Cardiac muscle cell (in vitro differentiated cells and primary cell): ENCODE measurements around the gene LMAN1L. TPM values are rescaled to one million over a fixed set of nuclear protein-coding genes. Genes with fewer than 3 reads are reported as not detected.
A peak's percentile ranks its signal among the peaks of the same experiment; 100 is the strongest.

Experiments used
- DNase-seq, 2 donors: peaks; one replicate each; pipeline versions ENCODE4 v3.0.0 to v3.0.0-alpha.2; 2010 to 2017; ENCODE audit warnings: low read depth in 1 of 2, low spot score in 1 of 2
- H3K27ac ChIP-seq: fragments of 200-600 bp; sonication (generic); 2 replicates; pipeline ENCODE4 v1.5.1; 2016
- H3K27me3 ChIP-seq: fragments of 200-600 bp; sonication (generic); 2 replicates; pipeline ENCODE4 v1.6.0; 2016; ENCODE audit warnings: control low read depth
- H3K36me3 ChIP-seq: fragments of 200-600 bp; sonication (generic); 2 replicates; pipeline ENCODE4 v1.5.1; 2016; ENCODE audit warnings: control low read depth
- H3K4me1 ChIP-seq: fragments of 200-600 bp; sonication (generic); 2 replicates; pipeline ENCODE4 v1.8.1; 2017; ENCODE audit warnings: low read depth, mild to moderate bottlenecking, mixed run types
- H3K4me3 ChIP-seq: fragments of 200-600 bp; sonication (generic); 2 replicates; pipeline ENCODE4 v1.5.1; 2016; ENCODE audit warnings: mild to moderate bottlenecking
- H3K9me3 ChIP-seq: fragments of 200-600 bp; sonication (generic); 2 replicates; pipeline ENCODE4 v1.5.1; 2017; ENCODE audit warnings: low read depth, mild to moderate bottlenecking, control low read depth
- polyA plus RNA-seq: library from polyadenylated mRNA; unstranded; fragments of >200 nt; fragmentation: Nextera tagmentation; extraction: Ambion mirVana; gene quantifications from 2 replicates; pipeline ENCODE4 v1.2.1, GENCODE V29; 2016
- total RNA-seq: library from RNA; depleted of rRNA; stranded (reverse); fragments of >200 nt; gene quantifications from 2 replicates; pipeline ENCODE4 v1.2.3, GENCODE V29; 2016
- TF ChIP-seq, protein P1 (sequence below): IDR thresholded peaks from 2 replicates; pipeline ENCODE4 v1.5.1; 2012; ENCODE audit warnings: low read depth, mild to moderate bottlenecking, low read length

The LMAN1L gene
- total and polyA plus RNA-seq, 2 experiments from 2014 or later = not detected

DNA sequence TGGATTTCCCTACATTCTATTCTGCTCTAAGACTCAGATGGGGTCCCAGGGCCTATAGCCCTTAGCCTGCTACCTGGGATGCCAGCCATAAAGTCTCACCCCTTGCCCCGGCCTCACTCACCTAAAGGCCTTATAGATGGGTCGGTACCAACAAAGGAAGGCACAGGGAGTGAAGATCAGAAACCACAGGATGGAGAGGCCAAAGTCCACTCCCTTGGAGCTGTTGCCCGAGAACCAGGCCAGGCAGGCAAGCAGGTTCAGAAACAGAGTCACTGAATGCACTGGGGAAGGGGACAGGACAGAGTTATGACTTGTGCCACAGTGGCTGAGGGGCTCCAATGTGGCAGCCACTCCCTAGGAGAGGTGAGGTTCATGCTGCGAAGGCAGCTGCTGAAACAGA lies 37.8 kb downstream of the LMAN1L start:
- Histone ChIP-seq H3K27ac (no peak overlapping the region), H3K9me3 (no peaks in the 10 kb centered on the region), H3K4me1 (no peaks in the 10 kb centered on the region), H3K36me3 (peaks cover 40% of the 10 kb centered on the region), H3K4me3 (no peak overlapping the region), H3K27me3 (no peaks in the 10 kb centered on the region)
- TF ChIP-seq, protein P1, sequence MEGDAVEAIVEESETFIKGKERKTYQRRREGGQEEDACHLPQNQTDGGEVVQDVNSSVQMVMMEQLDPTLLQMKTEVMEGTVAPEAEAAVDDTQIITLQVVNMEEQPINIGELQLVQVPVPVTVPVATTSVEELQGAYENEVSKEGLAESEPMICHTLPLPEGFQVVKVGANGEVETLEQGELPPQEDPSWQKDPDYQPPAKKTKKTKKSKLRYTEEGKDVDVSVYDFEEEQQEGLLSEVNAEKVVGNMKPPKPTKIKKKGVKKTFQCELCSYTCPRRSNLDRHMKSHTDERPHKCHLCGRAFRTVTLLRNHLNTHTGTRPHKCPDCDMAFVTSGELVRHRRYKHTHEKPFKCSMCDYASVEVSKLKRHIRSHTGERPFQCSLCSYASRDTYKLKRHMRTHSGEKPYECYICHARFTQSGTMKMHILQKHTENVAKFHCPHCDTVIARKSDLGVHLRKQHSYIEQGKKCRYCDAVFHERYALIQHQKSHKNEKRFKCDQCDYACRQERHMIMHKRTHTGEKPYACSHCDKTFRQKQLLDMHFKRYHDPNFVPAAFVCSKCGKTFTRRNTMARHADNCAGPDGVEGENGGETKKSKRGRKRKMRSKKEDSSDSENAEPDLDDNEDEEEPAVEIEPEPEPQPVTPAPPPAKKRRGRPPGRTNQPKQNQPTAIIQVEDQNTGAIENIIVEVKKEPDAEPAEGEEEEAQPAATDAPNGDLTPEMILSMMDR = no peak
- no peak for DNase-seq

DNA sequence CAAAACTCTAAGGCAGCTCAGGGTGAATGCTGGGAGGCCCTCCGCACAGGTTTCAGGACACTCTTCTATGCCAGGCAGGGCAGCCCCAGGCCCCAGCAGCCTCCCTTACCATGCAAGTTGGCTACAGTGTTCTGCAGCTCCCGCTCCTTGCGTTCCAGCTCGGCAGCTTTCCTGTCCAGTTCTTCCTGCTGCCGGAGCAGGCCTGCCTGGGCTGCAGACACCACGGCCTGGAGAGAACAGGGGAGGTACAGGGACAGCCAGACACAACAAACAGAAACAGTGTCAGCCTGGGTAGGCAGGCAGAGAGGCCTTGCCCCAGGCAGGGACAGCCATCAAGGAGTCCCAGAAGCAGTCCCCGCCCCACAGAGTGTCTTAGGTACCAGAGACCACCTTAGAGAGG lies 39.3 kb downstream of the LMAN1L start:
- peaks cover 4% of the 10 kb centered on the region for H3K4me1 ChIP-seq
- no peaks in the 10 kb centered on the region for H3K27me3 ChIP-seq
- DNase-seq = no peak
- H3K9me3 ChIP-seq = no peaks in the 10 kb centered on the region
- TF ChIP-seq, protein P1 = no peak
- no peak overlapping the region for H3K4me3 ChIP-seq
- H3K27ac ChIP-seq = no peak overlapping the region
- peaks cover 36% of the 10 kb centered on the region for H3K36me3 ChIP-seq

DNA sequence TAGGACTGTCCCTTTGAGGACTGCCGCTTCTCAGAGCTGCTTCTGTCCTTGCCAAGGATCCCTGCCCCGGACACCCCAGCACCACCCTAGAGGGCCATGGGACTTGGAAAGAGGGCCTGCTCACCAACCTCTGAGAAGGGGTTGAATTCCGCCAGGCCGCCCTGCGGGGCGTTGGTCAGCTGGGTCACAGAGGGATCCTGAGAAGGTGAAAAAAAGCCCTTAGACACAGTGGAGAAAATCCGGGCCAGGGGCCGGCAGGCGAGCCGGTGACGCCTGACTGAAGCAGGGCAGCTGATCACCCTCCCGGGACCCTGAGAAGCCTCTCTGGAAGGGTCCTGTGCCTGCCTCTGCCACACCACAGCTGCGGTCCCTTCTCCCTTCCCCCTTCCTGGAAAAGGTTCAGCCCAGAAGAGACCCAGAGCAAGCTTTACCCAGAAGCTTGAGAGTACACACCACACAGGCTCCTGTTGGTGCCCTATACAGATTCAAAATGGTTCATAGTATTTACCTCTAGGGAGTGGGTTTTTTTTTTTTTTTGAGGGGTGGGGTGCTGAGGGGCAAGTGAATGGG lies 41.9 kb downstream of the LMAN1L start:
- peaks cover 22% of the 10 kb centered on the region for H3K36me3 ChIP-seq
- no peaks in the 10 kb centered on the region for H3K9me3 ChIP-seq
- peaks cover 10% of the 10 kb centered on the region for H3K4me1 ChIP-seq
- DNase-seq = no peak
- H3K27me3 ChIP-seq = no peaks in the 10 kb centered on the region
- no peak overlapping the region for H3K27ac ChIP-seq
- TF ChIP-seq, protein P1 = no peak
- H3K4me3 ChIP-seq = no peak overlapping the region

DNA sequence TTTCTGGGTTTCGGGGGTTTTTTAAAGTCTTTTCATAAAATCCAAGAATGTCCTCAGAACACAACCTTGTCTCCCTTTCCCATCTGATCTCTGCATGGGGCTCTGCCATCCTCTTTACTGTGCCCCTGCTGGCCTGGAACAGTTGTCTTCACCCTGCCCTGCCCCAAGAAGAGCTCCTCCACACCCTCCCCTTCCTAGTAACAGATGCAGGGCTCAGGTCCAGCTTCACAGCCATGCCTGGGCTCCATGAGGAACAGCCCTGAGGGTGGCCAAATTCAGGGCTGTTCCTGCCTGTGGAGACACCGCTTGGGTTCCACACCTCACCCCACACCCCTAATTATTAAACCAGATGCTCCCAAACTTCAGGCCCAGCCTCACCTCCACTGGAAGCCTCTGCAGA lies 43.2 kb downstream of the LMAN1L start:
- H3K4me1 ChIP-seq = peaks cover 10% of the 10 kb centered on the region
- H3K36me3 ChIP-seq = peaks cover 19% of the 10 kb centered on the region
- no peak for DNase-seq

DNA sequence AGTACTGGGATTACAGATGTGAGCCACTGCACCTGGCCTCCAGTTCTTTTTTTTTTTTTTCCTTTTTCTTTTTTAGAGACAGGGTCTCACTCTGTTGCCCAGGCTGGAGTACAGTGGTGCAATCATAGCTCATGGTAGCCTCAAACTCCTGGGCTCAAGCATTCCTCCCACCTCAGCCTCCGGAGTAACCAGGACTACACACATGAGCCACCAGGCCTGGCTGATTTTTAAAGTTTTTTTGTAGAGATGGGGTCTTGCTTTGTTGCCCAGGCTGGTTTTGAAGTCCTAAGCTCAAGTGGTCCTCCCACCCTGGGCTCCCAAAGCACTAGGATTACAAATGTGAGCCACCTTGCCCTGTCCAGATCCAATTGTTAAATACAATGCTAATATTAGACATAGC lies 43.9 kb downstream of the LMAN1L start:
- Histone ChIP-seq H3K9me3 (no peaks in the 10 kb centered on the region), H3K4me1 (peaks cover 10% of the 10 kb centered on the region), H3K27ac (peak overlapping the region; percentile 81), H3K36me3 (peaks cover 15% of the 10 kb centered on the region), H3K4me3 (no peak overlapping the region), H3K27me3 (no peaks in the 10 kb centered on the region)
- DNase-seq = no peak
- TF ChIP-seq, protein P1 = no peak

More for the DNA sequence above, 43.2 kb downstream of the LMAN1L start:
- H3K4me3 ChIP-seq = no peak overlapping the region
- no peaks in the 10 kb centered on the region for H3K27me3 ChIP-seq
- H3K9me3 ChIP-seq = no peaks in the 10 kb centered on the region
- TF ChIP-seq, protein P1 = no peak
- no peak overlapping the region for H3K27ac ChIP-seq
